ENCODE measurements around the gene E2F2.

- peak; percentile 35 for TF ChIP-seq CTCF (conservative IDR thresholded peaks at IDR 0.05; ENCODE audit: low read length)
- no peak for TF ChIP-seq EZH2phosphoT487 (IDR thresholded peaks at IDR 0.05; ENCODE audit: borderline replicate concordance)
Observed at GRCh38 chr1:23530747-23531561, at the start of gene E2F2.
